Endothelial cell of umbilical vein (primary cell): ENCODE data around the gene PAIP2.

Source experiments
- EZH2 ChIP-seq: IDR thresholded peaks from 2 replicates; pipeline ENCODE4 v1.6.1; 2012; ENCODE audit warnings: borderline replicate concordance, low read depth, mild to moderate bottlenecking, moderate library complexity, low read length, inconsistent platforms; ENCODE audit not compliant: severe bottlenecking
- FOS ChIP-seq: IDR thresholded peaks from 2 replicates; pipeline ENCODE4 v1.6.1; 2011; ENCODE audit warnings: mild to moderate bottlenecking, low read length, moderate library complexity, borderline replicate concordance; ENCODE audit not compliant: insufficient read depth
- GATA2 ChIP-seq: IDR thresholded peaks from 2 replicates; pipeline ENCODE4 v1.7.0; 2011; ENCODE audit warnings: low read depth, mild to moderate bottlenecking, moderate library complexity, mixed read lengths, low read length; ENCODE audit not compliant: insufficient read length, insufficient read depth
- JUN ChIP-seq: IDR thresholded peaks from 2 replicates; pipeline ENCODE4 v1.6.1; 2011; ENCODE audit warnings: borderline replicate concordance, low read depth; ENCODE audit not compliant: insufficient read length, insufficient read depth
- MAX ChIP-seq: IDR thresholded peaks from 2 replicates; pipeline ENCODE4 v1.6.1; 2011; ENCODE audit not compliant: insufficient read depth, insufficient read length
- MYC ChIP-seq: IDR thresholded peaks from one replicate; pipeline ENCODE4 v1.6.1; 2011; ENCODE audit warnings: mild to moderate bottlenecking, low read depth, low read length
- POLR2A ChIP-seq: IDR thresholded peaks from 2 replicates; pipeline ENCODE4 v1.6.1; 2012; ENCODE audit warnings: low read depth, mild to moderate bottlenecking, control low read depth, low read length
- POLR2AphosphoS5 ChIP-seq: IDR thresholded peaks from 2 replicates; pipeline ENCODE4 v1.6.1; 2012; ENCODE audit warnings: low read depth, mild to moderate bottlenecking, control low read depth, low read length, moderate library complexity; ENCODE audit not compliant: insufficient read depth
- TF ChIP-seq, protein P1 (sequence below), 2 donors: IDR thresholded peaks; 1 replicate in 1 of 2; 2 replicates in 1 of 2; pipeline ENCODE4 v1.5.1; 2011; ENCODE audit warnings: low read length in 2 of 2, mild to moderate bottlenecking in 2 of 2, moderate library complexity in 2 of 2, control low read depth in 1 of 2, inconsistent platforms in 1 of 2, low read depth in 1 of 2; ENCODE audit not compliant: insufficient read depth in 1 of 2; ENCODE audit errors: extremely low read depth in 1 of 2

DNA sequence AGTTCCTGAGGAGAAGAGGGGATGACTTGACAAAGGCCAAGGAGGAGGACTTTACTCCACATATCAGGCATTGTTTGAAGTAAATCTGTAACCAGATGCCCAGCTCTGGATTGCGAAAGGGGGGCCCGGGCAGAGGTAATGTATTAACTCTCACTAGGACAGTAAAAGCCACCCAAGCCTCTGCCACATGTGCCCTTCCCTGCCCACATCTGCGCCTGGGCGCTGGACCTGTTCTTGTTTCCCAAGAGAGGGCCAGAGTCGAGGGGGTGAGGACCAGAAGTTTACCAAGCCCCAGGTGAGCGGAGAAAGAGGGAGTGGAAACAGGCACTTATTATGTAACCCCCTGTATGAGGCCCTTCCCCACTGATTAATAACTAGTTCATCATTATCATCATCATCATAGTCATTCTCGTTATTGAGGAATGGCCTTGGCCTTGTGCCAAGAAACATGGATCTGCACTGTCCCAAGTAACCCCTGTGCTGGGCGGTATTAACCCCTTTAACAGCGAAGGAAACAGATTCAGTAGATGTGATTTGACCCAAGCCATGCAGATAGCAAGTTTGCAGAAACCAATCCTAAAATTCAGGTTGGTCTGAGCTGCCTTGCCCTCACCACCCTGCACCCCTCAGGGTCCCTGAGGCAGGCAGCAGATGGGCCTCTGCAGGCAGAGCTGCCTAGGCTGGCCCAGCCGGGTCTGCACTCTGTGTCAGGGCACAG lies 41.8 kb downstream of the PAIP2 start, which contains the start of gene SLC23A1:
- TF ChIP-seq, protein P1, sequence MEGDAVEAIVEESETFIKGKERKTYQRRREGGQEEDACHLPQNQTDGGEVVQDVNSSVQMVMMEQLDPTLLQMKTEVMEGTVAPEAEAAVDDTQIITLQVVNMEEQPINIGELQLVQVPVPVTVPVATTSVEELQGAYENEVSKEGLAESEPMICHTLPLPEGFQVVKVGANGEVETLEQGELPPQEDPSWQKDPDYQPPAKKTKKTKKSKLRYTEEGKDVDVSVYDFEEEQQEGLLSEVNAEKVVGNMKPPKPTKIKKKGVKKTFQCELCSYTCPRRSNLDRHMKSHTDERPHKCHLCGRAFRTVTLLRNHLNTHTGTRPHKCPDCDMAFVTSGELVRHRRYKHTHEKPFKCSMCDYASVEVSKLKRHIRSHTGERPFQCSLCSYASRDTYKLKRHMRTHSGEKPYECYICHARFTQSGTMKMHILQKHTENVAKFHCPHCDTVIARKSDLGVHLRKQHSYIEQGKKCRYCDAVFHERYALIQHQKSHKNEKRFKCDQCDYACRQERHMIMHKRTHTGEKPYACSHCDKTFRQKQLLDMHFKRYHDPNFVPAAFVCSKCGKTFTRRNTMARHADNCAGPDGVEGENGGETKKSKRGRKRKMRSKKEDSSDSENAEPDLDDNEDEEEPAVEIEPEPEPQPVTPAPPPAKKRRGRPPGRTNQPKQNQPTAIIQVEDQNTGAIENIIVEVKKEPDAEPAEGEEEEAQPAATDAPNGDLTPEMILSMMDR (IDR thresholded peaks at IDR 0.05; ENCODE audit: extremely low read depth in 1 of 2, insufficient read depth in 1 of 2, low read depth in 1 of 2, low read length in 2 of 2): no peak
- TF ChIP-seq EZH2 (no peak), POLR2A (no peak), MYC (no peak), POLR2AphosphoS5 (no peak), FOS (no peak), JUN (no peak), GATA2 (no peak), MAX (no peak)
